WERI-Rb-1 (cell line): ENCODE measurements around the gene OR10H4.
"Not testable (repeated sequence)": the region's sequence is repeated elsewhere in the genome, so short reads cannot be mapped to it uniquely, and the experiment has no call there.

Source experiments
- DNase-seq: peaks from one replicate; pipeline ENCODE4 v3.0.0-alpha.2; 2020
- H3K27ac ChIP-seq: fragments of 250-450 bp; sonication (Bioruptor Pico); 2 replicates; pipeline ENCODE4 v1.5.1; 2020; ENCODE audit warnings: mild to moderate bottlenecking, moderate library complexity
- H3K27me3 ChIP-seq: fragments of 250-450 bp; sonication (Bioruptor Pico); 2 replicates; pipeline ENCODE4 v1.5.1; 2021; ENCODE audit warnings: mild to moderate bottlenecking, low read depth, moderate library complexity; ENCODE audit not compliant: insufficient read depth, severe bottlenecking
- H3K36me3 ChIP-seq: fragments of 250-450 bp; sonication (Bioruptor Pico); 2 replicates; pipeline ENCODE4 v1.5.1; 2020; ENCODE audit warnings: mild to moderate bottlenecking, moderate library complexity
- H3K4me3 ChIP-seq: 2 replicates; pipeline ENCODE4 v1.5.1; 2011; ENCODE audit warnings: low read depth, mild to moderate bottlenecking, control low read depth, low read length
- H3K9me3 ChIP-seq: fragments of 250-450 bp; sonication (Bioruptor Pico); 2 replicates; pipeline ENCODE4 v1.5.1; 2021; ENCODE audit warnings: mild to moderate bottlenecking, moderate library complexity; ENCODE audit not compliant: severe bottlenecking
- TF ChIP-seq, protein P1 (sequence below): IDR thresholded peaks from 2 replicates; pipeline ENCODE4 v1.5.1; 2011; ENCODE audit warnings: low read depth, mild to moderate bottlenecking, control low read depth, inconsistent platforms, low read length

OR10H4 gene

DNA sequence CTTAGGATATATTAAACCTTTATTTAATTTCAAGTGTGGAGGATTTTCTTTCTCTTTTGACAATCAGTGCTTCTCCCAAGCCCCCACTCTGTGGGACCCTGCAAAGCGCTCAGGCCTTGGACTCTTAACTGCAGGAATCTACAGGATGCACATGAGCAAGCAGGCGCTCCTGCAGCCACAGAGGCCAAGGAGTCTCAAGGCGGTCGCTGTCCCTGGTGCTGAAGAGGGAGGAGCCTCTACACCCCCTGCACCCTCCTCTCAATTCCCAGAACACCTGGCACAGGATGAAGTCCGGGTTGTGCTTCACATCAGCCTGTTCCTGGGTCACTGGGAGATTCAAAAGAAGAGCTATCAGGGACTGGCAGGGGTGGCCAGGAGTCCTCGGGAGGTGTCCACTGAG is 13.5 kb downstream of the OR10H4 start:
- no peaks in the 10 kb centered on the region for H3K9me3 ChIP-seq
- H3K27me3 ChIP-seq = peaks cover 63% of the 10 kb centered on the region
- H3K27ac ChIP-seq = no peak overlapping the region
- no peak for DNase-seq
- H3K36me3 ChIP-seq = no peaks in the 10 kb centered on the region
- TF ChIP-seq, protein P1, sequence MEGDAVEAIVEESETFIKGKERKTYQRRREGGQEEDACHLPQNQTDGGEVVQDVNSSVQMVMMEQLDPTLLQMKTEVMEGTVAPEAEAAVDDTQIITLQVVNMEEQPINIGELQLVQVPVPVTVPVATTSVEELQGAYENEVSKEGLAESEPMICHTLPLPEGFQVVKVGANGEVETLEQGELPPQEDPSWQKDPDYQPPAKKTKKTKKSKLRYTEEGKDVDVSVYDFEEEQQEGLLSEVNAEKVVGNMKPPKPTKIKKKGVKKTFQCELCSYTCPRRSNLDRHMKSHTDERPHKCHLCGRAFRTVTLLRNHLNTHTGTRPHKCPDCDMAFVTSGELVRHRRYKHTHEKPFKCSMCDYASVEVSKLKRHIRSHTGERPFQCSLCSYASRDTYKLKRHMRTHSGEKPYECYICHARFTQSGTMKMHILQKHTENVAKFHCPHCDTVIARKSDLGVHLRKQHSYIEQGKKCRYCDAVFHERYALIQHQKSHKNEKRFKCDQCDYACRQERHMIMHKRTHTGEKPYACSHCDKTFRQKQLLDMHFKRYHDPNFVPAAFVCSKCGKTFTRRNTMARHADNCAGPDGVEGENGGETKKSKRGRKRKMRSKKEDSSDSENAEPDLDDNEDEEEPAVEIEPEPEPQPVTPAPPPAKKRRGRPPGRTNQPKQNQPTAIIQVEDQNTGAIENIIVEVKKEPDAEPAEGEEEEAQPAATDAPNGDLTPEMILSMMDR = no peak
- no peak overlapping the region for H3K4me3 ChIP-seq

DNA sequence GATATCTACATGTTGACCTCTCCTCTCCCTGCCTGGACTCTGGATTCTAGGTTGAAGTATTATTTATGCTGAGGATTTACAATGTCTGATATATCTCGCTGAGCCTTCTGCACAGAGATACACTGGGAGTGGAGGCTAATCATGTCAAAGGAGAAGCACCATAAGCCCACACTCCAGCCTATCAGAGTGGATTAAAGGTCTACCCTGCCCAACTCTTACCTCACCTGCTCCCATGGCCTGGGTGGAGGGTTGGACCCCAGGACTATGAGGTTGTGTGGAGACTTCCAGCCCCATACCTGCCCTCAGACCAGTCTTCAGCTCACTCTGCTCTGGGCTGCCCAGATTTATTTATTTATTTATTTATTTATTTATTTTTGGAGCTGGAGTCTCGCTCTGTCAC is 15.4 kb downstream of the OR10H4 start:
- peaks cover 3% of the 10 kb centered on the region for H3K9me3 ChIP-seq
- H3K27me3 ChIP-seq = peaks cover 51% of the 10 kb centered on the region
- H3K27ac ChIP-seq = no peak overlapping the region
- DNase-seq = no peak
- no peaks in the 10 kb centered on the region for H3K36me3 ChIP-seq
- H3K4me3 ChIP-seq = no peak overlapping the region
- TF ChIP-seq, protein P1 = no peak

DNA sequence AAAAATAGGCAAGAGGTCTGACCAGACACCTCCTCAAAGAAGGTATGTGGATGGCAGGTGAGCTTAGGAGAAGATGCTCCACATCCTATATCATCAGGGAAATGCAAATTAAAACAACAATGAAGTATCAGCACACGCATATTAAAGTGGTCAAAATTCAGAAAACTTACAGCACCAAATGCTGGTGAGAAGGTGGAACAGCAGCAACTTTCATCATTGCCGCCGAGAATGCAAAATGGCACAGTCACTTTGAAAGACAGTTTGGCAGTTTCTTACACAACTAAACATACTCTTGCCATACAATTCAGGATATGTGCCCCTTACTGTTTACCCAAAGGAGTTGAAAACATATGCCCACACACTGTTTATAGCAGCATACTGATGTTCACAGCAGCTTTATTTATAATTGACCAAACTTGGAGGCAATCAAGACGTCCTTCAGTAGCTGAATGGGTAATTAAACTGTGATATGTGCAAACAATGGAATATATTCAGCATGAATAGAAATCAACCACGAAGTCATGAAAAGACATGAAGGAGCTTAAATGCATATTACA is 22.5 kb downstream of the OR10H4 start:
- peaks cover 44% of the 10 kb centered on the region for H3K27me3 ChIP-seq
- H3K27ac ChIP-seq = no peak overlapping the region
- TF ChIP-seq, protein P1 = no peak
- H3K4me3 ChIP-seq = no peak overlapping the region
- no peaks in the 10 kb centered on the region for H3K36me3 ChIP-seq
- DNase-seq = no peak
- peaks cover 3% of the 10 kb centered on the region for H3K9me3 ChIP-seq

DNA sequence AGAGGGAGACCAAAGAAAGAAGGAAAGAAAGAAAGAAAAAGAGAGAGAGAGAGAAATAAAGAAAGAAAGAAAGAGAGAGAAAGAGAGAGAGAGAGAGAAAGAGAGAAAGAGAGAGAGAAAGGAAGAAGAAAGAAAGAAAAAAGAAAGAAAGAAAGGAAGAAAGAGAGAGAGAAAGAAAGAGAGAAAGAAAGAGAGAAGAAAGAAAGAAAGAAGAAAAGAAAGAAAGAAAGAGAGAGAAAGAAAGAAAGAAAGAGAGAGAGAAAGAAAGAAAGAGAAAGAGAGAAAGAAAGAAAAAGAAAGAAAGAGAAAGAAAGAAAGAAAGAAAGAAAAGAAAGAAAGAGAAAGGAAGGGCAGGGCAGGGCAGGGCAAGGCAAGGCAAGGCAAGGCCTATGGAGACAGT is 23.2 kb downstream of the OR10H4 start:
- H3K36me3 ChIP-seq, H3K4me3 ChIP-seq, H3K9me3 ChIP-seq, H3K27ac ChIP-seq, DNase-seq: not testable (repeated sequence)
- H3K27me3 ChIP-seq = peaks cover 47% of the 10 kb centered on the region

DNA sequence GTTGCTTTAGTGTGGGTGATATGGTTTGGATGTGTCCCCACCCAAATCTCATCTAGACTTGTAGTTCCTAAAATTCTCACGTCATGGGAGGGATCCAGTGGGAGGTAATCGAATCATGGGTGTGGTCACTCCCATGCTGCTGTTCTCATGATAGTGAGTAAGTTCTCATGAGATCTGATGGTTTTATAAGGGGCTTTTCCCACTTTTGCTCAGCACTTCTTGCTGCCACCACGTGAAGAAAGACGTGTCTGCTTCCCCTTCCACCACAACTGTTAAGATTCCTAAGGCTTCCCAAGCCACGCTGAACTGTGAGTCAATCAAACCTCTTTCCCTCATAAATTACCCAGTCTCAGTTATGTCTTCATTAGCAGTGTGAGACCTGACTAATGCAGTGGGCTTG is 26.0 kb downstream of the OR10H4 start:
- Histone ChIP-seq H3K36me3 (no peaks in the 10 kb centered on the region), H3K27me3 (peaks cover 63% of the 10 kb centered on the region), H3K9me3 (no peaks in the 10 kb centered on the region), H3K27ac (no peak overlapping the region), H3K4me3 (no peak overlapping the region)
- no peak for DNase-seq
- TF ChIP-seq, protein P1 = no peak

DNA sequence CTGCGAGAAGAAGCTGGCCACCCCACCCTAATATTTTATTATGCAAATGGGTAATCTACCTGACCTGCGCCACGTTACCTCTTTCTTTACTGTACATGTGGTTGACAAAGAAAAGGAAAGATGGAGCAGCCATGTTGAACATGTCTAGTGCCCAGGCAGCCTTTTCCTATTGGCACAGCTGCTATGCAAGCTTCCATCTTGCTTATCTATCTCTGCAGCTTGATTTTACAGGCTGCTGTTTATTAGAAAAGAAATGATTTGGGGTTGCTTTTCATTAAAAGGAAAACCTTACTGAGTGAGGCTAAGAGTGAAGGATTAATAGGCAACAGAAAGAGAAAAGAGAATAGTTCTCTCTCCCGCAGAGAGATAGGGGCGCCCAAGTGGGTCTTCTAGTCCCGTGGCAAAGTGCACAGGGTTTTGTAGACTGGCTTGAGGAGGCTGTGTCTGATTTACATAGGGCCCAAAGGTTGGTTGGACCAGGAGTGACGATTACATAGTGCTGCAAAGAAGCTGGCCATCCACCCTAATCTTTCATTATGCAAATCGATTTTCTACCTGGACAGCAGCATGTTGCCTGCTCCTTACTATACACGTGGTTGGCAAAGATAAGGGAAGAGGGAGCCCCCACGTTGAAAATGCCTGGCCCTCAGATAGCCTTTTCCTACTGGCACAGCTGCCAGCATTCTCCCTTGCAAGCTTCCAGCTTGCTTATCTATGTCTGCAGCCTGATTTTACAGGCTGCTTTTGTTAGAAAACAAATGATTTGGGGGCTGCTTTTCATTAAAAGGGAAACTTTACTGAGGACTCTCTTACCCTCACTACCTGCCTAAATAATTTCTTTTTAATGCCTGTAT is 28.3 kb downstream of the OR10H4 start:
- no peak overlapping the region for H3K4me3 ChIP-seq
- no peak overlapping the region for H3K27ac ChIP-seq
- no peaks in the 10 kb centered on the region for H3K9me3 ChIP-seq
- TF ChIP-seq, protein P1 = no peak
- H3K27me3 ChIP-seq = peaks cover 55% of the 10 kb centered on the region
- DNase-seq = no peak
- H3K36me3 ChIP-seq = no peaks in the 10 kb centered on the region
